Nephron (organoid): ENCODE results near the gene IDUA.

ENCODE experiments used
- H3K27ac Mint-ChIP-seq, 3 experiments: 2 replicates each; pipeline ENCODE4 v1.8.0; 2020; ENCODE audit warnings: mixed read lengths in 3 of 3, mild to moderate bottlenecking in 2 of 3, moderate library complexity in 1 of 3
- H3K27me3 Mint-ChIP-seq: 2 replicates; pipeline ENCODE4 v1.8.0; 2021; ENCODE audit warnings: low read depth, mild to moderate bottlenecking, moderate library complexity, mixed read lengths
- H3K36me3 Mint-ChIP-seq: 2 replicates; pipeline ENCODE4 v1.8.0; 2020; ENCODE audit warnings: low read depth, mixed read lengths
- H3K4me1 Mint-ChIP-seq: 2 replicates; pipeline ENCODE4 v1.8.0; 2020; ENCODE audit warnings: mixed read lengths
- H3K4me3 Mint-ChIP-seq, 3 experiments: 2 replicates each; pipeline ENCODE4 v1.8.0; 2020; ENCODE audit warnings: mild to moderate bottlenecking in 3 of 3, mixed read lengths in 3 of 3, moderate library complexity in 2 of 3
- H3K9me3 Mint-ChIP-seq: 2 replicates; pipeline ENCODE4 v1.8.0; 2020; ENCODE audit warnings: mixed read lengths
- CTCF ChIP-seq, 3 experiments: fragments of 200-600 bp; sonication (generic); IDR thresholded peaks; one replicate each; pipeline ENCODE4 v1.5.0; 2021; ENCODE audit warnings: antibody characterized with exemption in 3 of 3; ENCODE audit not compliant: unreplicated experiment in 3 of 3

Gene IDUA

GRCh38 chr4:1017706-1018105 lies 30.9 kb downstream of the IDUA start:
- Mint-ChIP-seq H3K4me1 (peaks cover 33% of the 10 kb centered on the region), H3K9me3 (no peaks in the 10 kb centered on the region), H3K27me3 (no peaks in the 10 kb centered on the region), H3K4me3 (no peak overlapping the region), H3K27ac (peak overlapping the region in 1 of 3 experiments; percentile 35), H3K36me3 (peaks cover 5% of the 10 kb centered on the region)
- TF ChIP-seq CTCF (IDR thresholded peaks at IDR 0.05; ENCODE audit: unreplicated experiment in 3 of 3), result no peak

- Mint-ChIP-seq H3K4me1 (peaks cover 33% of the 10 kb centered on the region), H3K27ac (peak overlapping the region in 1 of 3 experiments; percentile 35), H3K27me3 (no peaks in the 10 kb centered on the region), H3K9me3 (no peaks in the 10 kb centered on the region), H3K36me3 (peaks cover 5% of the 10 kb centered on the region), H3K4me3 (peak overlapping the region in 1 of 3 experiments; percentile 38)
- no peak for TF ChIP-seq CTCF (IDR thresholded peaks at IDR 0.05; ENCODE audit: unreplicated experiment in 3 of 3)
These were observed 31.5 kb downstream of the IDUA start for GRCh38 chr4:1018147-1019020.

GRCh38 chr4:1019320-1019719 lies 32.5 kb downstream of the IDUA start:
- no peaks in the 10 kb centered on the region for H3K36me3 Mint-ChIP-seq
- peak overlapping the region; percentile 29 to 52 (median 32) for H3K4me3 Mint-ChIP-seq
- no peaks in the 10 kb centered on the region for H3K9me3 Mint-ChIP-seq
- H3K4me1 Mint-ChIP-seq, result peaks cover 25% of the 10 kb centered on the region
- H3K27ac Mint-ChIP-seq, result peak overlapping the region in 2 of 3 experiments; percentile 81 to 94
- no peaks in the 10 kb centered on the region for H3K27me3 Mint-ChIP-seq
- TF ChIP-seq CTCF (IDR thresholded peaks at IDR 0.05; ENCODE audit: unreplicated experiment in 3 of 3), result no peak

GRCh38 chr4:1019729-1020470 lies 33.1 kb downstream of the IDUA start:
- H3K27me3 Mint-ChIP-seq, result no peaks in the 10 kb centered on the region
- no peak for TF ChIP-seq CTCF (IDR thresholded peaks at IDR 0.05; ENCODE audit: unreplicated experiment in 3 of 3)
- H3K4me1 Mint-ChIP-seq, result peaks cover 25% of the 10 kb centered on the region
- peak overlapping the region in 2 of 3 experiments; percentile 17 to 37 for H3K4me3 Mint-ChIP-seq
- H3K27ac Mint-ChIP-seq, result peak overlapping the region; percentile 61 to 94 (median 81)
- H3K36me3 Mint-ChIP-seq, result peaks cover under 1% of the 10 kb centered on the region
- no peaks in the 10 kb centered on the region for H3K9me3 Mint-ChIP-seq

- Mint-ChIP-seq H3K4me3 (no peak overlapping the region), H3K27me3 (no peaks in the 10 kb centered on the region), H3K27ac (no peak overlapping the region), H3K4me1 (peaks cover 40% of the 10 kb centered on the region), H3K36me3 (peaks cover 11% of the 10 kb centered on the region), H3K9me3 (no peaks in the 10 kb centered on the region)
- TF ChIP-seq CTCF (IDR thresholded peaks at IDR 0.05; ENCODE audit: unreplicated experiment in 3 of 3), result no peak
These were observed 34.7 kb downstream of the IDUA start for GRCh38 chr4:1021386-1022050.
